Hippocampal formation (tissue), 2 donors: Measurements from ENCODE around the gene MAP3K5.

Experiments used
- DNase-seq, 2 donors: peaks; one replicate each; lab custom pipeline; 2025; lab: John Stamatoyannopoulos, UW

MAP3K5 gene

GRCh38 chr6:136685540-136686108 is 106.7 kb downstream of the MAP3K5 start:
- DNase-seq: no peak

GRCh38 chr6:136684466-136684865 is 107.8 kb downstream of the MAP3K5 start:
- DNase-seq: no peak

GRCh38 chr6:136683209-136683941 is 108.9 kb downstream of the MAP3K5 start:
- no peak for DNase-seq

- DNase-seq: no peak
Measured at GRCh38 chr6:136682292-136682691, 110.0 kb downstream of the MAP3K5 start.

- no peak for DNase-seq
Measured at GRCh38 chr6:136677822-136678221, 114.5 kb downstream of the MAP3K5 start.

GRCh38 chr6:136677344-136677743 is 114.9 kb downstream of the MAP3K5 start:
- no peak for DNase-seq

GRCh38 chr6:136676075-136676474 is 116.2 kb downstream of the MAP3K5 start:
- DNase-seq: no peak

GRCh38 chr6:136673571-136673970 is 118.7 kb downstream of the MAP3K5 start:
- no peak for DNase-seq

- no peak for DNase-seq
Measured at GRCh38 chr6:136672144-136672543, 120.1 kb downstream of the MAP3K5 start.

GRCh38 chr6:136669299-136669699 is 123.0 kb downstream of the MAP3K5 start:
- DNase-seq: no peak

GRCh38 chr6:136668571-136668970 is 123.7 kb downstream of the MAP3K5 start:
- DNase-seq: no peak

- no peak for DNase-seq
Measured at GRCh38 chr6:136666041-136666440, 126.2 kb downstream of the MAP3K5 start.

GRCh38 chr6:136662347-136663237 is 129.7 kb downstream of the MAP3K5 start:
- no peak for DNase-seq

- no peak for DNase-seq
Measured at GRCh38 chr6:136660727-136661126, 131.6 kb downstream of the MAP3K5 start.

- no peak for DNase-seq
Measured at GRCh38 chr6:136659991-136660499, 132.2 kb downstream of the MAP3K5 start.

GRCh38 chr6:136658711-136659110 is 133.6 kb downstream of the MAP3K5 start:
- DNase-seq: no peak

GRCh38 chr6:136657666-136658065 is 134.6 kb downstream of the MAP3K5 start:
- DNase-seq: no peak

- DNase-seq: no peak
Measured at GRCh38 chr6:136656121-136656520, 136.2 kb downstream of the MAP3K5 start.

- no peak for DNase-seq
Measured at GRCh38 chr6:136655239-136656014, 136.8 kb downstream of the MAP3K5 start.

- no peak for DNase-seq
Measured at GRCh38 chr6:136654086-136654485, 138.2 kb downstream of the MAP3K5 start.

GRCh38 chr6:136652656-136653055 is 139.6 kb downstream of the MAP3K5 start:
- no peak for DNase-seq

- DNase-seq: no peak
Measured at GRCh38 chr6:136651982-136652381, 140.3 kb downstream of the MAP3K5 start.
